Endothelial cell of umbilical vein (primary cell): ENCODE results near the gene SAMD14. TPM values are rescaled to one million over a fixed set of nuclear protein-coding genes. Genes with fewer than 3 reads are reported as not detected.

Experiments used
- BruUV-seq: library from RNA; stranded (reverse); fragments of 400-500 nt; replicated peaks from 2 replicates; lab custom pipeline; 2021; lab: Mats Ljungman, UMichigan
- CTCF ChIA-PET: fragments of 300-600, 350-600 bp; sonication (Branson Sonifier 250); formaldehyde crosslinking; loops from one replicate; lab custom pipeline; 2021; ENCODE audit warnings: antibody characterized with exemption, inconsistent platforms; lab: Charles Lee
- POLR2A ChIA-PET: fragments of 300-600, 350-600 bp; sonication (Branson Sonifier 250); formaldehyde crosslinking; loops from one replicate; lab custom pipeline; 2021; ENCODE audit warnings: antibody characterized with exemption, inconsistent platforms; lab: Charles Lee
- DNase-seq: peaks from one replicate; pipeline ENCODE4 v3.0.0-alpha.2; 2011; ENCODE audit warnings: low read depth, low spot score
- FAIRE-seq: peaks from 2 replicates; lab custom pipeline; 2011; peaks lifted over from hg19 to GRCh38; lab: Jason Lieb, UNC
- H2AFZ ChIP-seq: 2 replicates; pipeline ENCODE4 v1.6.0; 2012; ENCODE audit warnings: low read depth, low read length, control low read depth, inconsistent platforms
- H3K27ac ChIP-seq: 2 replicates; pipeline ENCODE4 v1.5.1; 2011; ENCODE audit warnings: low read depth, mild to moderate bottlenecking, control low read depth, low read length, moderate library complexity; ENCODE audit not compliant: insufficient read depth
- H3K27me3 ChIP-seq, 2 experiments: 2 replicates each; pipeline versions ENCODE4 v1.6.0 to v1.6.1; 2011; ENCODE audit warnings: low read length in 2 of 2, mixed read lengths in 1 of 2; ENCODE audit not compliant: control insufficient read depth in 2 of 2, insufficient read depth in 2 of 2
- H3K36me3 ChIP-seq, 2 experiments: 2 replicates in 1 of 2; 3 replicates in 1 of 2; pipeline ENCODE4 v1.5.1; 2011; ENCODE audit warnings: low read length in 2 of 2, mild to moderate bottlenecking in 1 of 2, moderate library complexity in 1 of 2; ENCODE audit not compliant: control insufficient read depth in 2 of 2, insufficient read depth in 2 of 2; ENCODE audit errors: extremely low read depth in 1 of 2
- H3K4me1 ChIP-seq: 3 replicates; pipeline ENCODE4 v1.5.1; 2011; ENCODE audit warnings: mild to moderate bottlenecking, low read length; ENCODE audit not compliant: control insufficient read depth, insufficient read depth; ENCODE audit errors: extremely low read depth
- H3K4me2 ChIP-seq: 2 replicates; pipeline ENCODE4 v1.6.1; 2011; ENCODE audit warnings: low read length, control low read depth, mixed read lengths; ENCODE audit not compliant: insufficient read depth
- H3K4me3 ChIP-seq, 3 experiments: fragments of 200-600 bp in 1 of 3; sonication (generic), shearing (Covaris generic) in 1 of 3; replicated peaks in 1 of 3; 2 replicates each; pipeline ENCODE4 v1.5.1; 2011 to 2016; ENCODE audit warnings: control low read depth in 3 of 3, low read length in 3 of 3, mild to moderate bottlenecking in 2 of 3, inconsistent platforms in 1 of 3, low read depth in 1 of 3, moderate library complexity in 1 of 3; ENCODE audit not compliant: insufficient read depth in 1 of 3
- H3K79me2 ChIP-seq: 2 replicates; pipeline ENCODE4 v1.6.0; 2012; ENCODE audit warnings: low read length, inconsistent platforms; ENCODE audit not compliant: control insufficient read depth, insufficient read depth
- H3K9ac ChIP-seq: replicated peaks from 2 replicates; pipeline ENCODE3; 2011; ENCODE audit warnings: low read length, control low read depth; ENCODE audit not compliant: insufficient read depth; ENCODE audit errors: extremely low read depth
- H3K9me1 ChIP-seq: replicated peaks from 3 replicates; pipeline ENCODE4 v1.6.0; 2011; ENCODE audit warnings: mild to moderate bottlenecking, low read length; ENCODE audit not compliant: control insufficient read depth, insufficient read depth; ENCODE audit errors: extremely low read depth
- H3K9me3 ChIP-seq: replicated peaks from 2 replicates; pipeline ENCODE4 v1.5.1; 2012; ENCODE audit warnings: low read length, inconsistent platforms; ENCODE audit not compliant: control insufficient read depth, insufficient read depth
- H4K20me1 ChIP-seq: replicated peaks from 2 replicates; pipeline ENCODE3; 2011; ENCODE audit warnings: mild to moderate bottlenecking, low read length; ENCODE audit not compliant: control insufficient read depth, insufficient read depth; ENCODE audit errors: extremely low read depth
- EZH2 ChIP-seq: IDR thresholded peaks from 2 replicates; pipeline ENCODE4 v1.6.1; 2012; ENCODE audit warnings: borderline replicate concordance, low read depth, mild to moderate bottlenecking, moderate library complexity, low read length, inconsistent platforms; ENCODE audit not compliant: severe bottlenecking
- FOS ChIP-seq: IDR thresholded peaks from 2 replicates; pipeline ENCODE4 v1.6.1; 2011; ENCODE audit warnings: mild to moderate bottlenecking, low read length, moderate library complexity, borderline replicate concordance; ENCODE audit not compliant: insufficient read depth
- GATA2 ChIP-seq: IDR thresholded peaks from 2 replicates; pipeline ENCODE4 v1.7.0; 2011; ENCODE audit warnings: low read depth, mild to moderate bottlenecking, moderate library complexity, mixed read lengths, low read length; ENCODE audit not compliant: insufficient read length, insufficient read depth
- JUN ChIP-seq: IDR thresholded peaks from 2 replicates; pipeline ENCODE4 v1.6.1; 2011; ENCODE audit warnings: borderline replicate concordance, low read depth; ENCODE audit not compliant: insufficient read length, insufficient read depth
- MYC ChIP-seq: IDR thresholded peaks from one replicate; pipeline ENCODE4 v1.6.1; 2011; ENCODE audit warnings: mild to moderate bottlenecking, low read depth, low read length
- POLR2A ChIP-seq: IDR thresholded peaks from 2 replicates; pipeline ENCODE4 v1.6.1; 2012; ENCODE audit warnings: low read depth, mild to moderate bottlenecking, control low read depth, low read length
- POLR2AphosphoS5 ChIP-seq: IDR thresholded peaks from 2 replicates; pipeline ENCODE4 v1.6.1; 2012; ENCODE audit warnings: low read depth, mild to moderate bottlenecking, control low read depth, low read length, moderate library complexity; ENCODE audit not compliant: insufficient read depth
- dilution Hi-C: fragments of 300-500 bp; cut with MboI; formaldehyde crosslinking; loops from one replicate; pipeline ENCODE4 v1.15.0; 2019; ENCODE audit warnings: low sequenced_read_pairs; ENCODE audit not compliant: extremely low pct_ligation_motif_present
- intact Hi-C: fragments of 100-400 bp; cut with micrococcal nuclease; formaldehyde crosslinking; loops from one replicate; pipeline ENCODE4 v1.10.0; 2022
- polyA plus RNA-seq, 4 experiments: library from polyadenylated mRNA; depleted of rRNA in 3 of 4; stranded (reverse) in 3 of 4; unstranded in 1 of 4; fragments of >200 nt; gene quantifications; 2 replicates each; pipeline versions ENCODE4 v1.2.1 to v1.2.3, GENCODE V29; 2011 to 2012; ENCODE audit warnings: missing spikeins in 1 of 4
- total RNA-seq: library from RNA; stranded (reverse); gene quantifications from 2 replicates; pipeline ENCODE4 v1.2.3, GENCODE V29; 2021
- TF ChIP-seq, protein P1 (sequence below), 2 donors: IDR thresholded peaks; 1 replicate in 1 of 2; 2 replicates in 1 of 2; pipeline ENCODE4 v1.5.1; 2011; ENCODE audit warnings: low read length in 2 of 2, mild to moderate bottlenecking in 2 of 2, moderate library complexity in 2 of 2, control low read depth in 1 of 2, inconsistent platforms in 1 of 2, low read depth in 1 of 2; ENCODE audit not compliant: insufficient read depth in 1 of 2; ENCODE audit errors: extremely low read depth in 1 of 2
- TF ChIP-seq, protein P2 (sequence below): IDR thresholded peaks from 2 replicates; pipeline ENCODE4 v1.6.1; 2011; ENCODE audit not compliant: insufficient read depth, insufficient read length

Gene SAMD14
- total and polyA plus RNA-seq, 2 donors (not counting 3 experiments of a cell fraction or from before 2014, with no cell fraction given): 6.8 to 15.6 TPM

DNA sequence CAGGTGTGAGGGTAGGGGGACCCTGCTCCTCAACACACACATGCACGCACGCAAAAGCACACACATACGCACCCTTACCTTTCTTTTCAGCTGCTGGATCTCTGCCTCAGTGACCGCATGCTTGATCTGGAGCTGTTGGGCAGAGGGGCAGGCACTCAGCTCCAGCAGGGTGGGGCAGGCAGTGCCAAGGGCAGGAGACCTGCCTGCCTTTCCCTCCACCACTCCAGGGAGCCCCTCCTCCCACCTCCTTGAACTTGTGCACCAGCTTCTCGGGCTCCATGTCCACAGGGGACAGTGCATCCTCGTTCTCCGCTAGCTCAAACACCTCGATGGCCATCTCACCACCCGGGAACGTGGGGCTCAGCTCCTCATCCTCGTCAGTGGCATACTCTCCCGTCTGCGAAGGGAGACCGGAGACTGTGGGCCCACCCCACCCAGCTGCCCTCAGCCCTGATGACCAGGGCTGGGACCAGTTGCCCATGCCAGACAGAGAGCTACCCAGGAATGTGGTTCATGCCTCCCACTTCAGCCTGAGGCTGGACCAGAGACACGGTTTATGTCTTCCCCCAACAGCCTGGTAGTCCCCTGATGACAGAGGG is 9.3 kb upstream of the SAMD14 start:
- dilution Hi-C loops (no loop called here), intact Hi-C loops (no loop called here)
- FAIRE-seq (no peak), DNase-seq (no peak)
- Histone ChIP-seq H4K20me1 (no peaks in the 10 kb centered on the region), H3K4me2 (no peak overlapping the region), H3K79me2 (peaks cover 20% of the 10 kb centered on the region), H3K27ac (no peak overlapping the region), H3K36me3 (peaks cover 22 to 76% of the 10 kb centered on the region in 2 experiments), H3K9ac (no peak overlapping the region), H3K27me3 (no peaks in the 10 kb centered on the region), H3K9me3 (no peaks in the 10 kb centered on the region), H3K9me1 (no peaks in the 10 kb centered on the region), H3K4me3 (no peak overlapping the region), H2AFZ (no peak overlapping the region), H3K4me1 (peaks cover 32% of the 10 kb centered on the region)
- BruUV-seq: no TSS peak
- ChIA-PET POLR2A (no interaction called here), CTCF (interaction anchor here (1.4 to 4.4 kb wide), 10 partner anchors 9 to 59 kb away, joined by 5 to 37 read pairs (median 15); partner anchors contain the start of genes PPP1R9B and SAMD14)
- TF ChIP-seq MYC (no peak), POLR2AphosphoS5 (no peak), GATA2 (no peak), POLR2A (no peak), JUN (no peak), FOS (no peak), EZH2 (no peak)
- TF ChIP-seq, protein P1, sequence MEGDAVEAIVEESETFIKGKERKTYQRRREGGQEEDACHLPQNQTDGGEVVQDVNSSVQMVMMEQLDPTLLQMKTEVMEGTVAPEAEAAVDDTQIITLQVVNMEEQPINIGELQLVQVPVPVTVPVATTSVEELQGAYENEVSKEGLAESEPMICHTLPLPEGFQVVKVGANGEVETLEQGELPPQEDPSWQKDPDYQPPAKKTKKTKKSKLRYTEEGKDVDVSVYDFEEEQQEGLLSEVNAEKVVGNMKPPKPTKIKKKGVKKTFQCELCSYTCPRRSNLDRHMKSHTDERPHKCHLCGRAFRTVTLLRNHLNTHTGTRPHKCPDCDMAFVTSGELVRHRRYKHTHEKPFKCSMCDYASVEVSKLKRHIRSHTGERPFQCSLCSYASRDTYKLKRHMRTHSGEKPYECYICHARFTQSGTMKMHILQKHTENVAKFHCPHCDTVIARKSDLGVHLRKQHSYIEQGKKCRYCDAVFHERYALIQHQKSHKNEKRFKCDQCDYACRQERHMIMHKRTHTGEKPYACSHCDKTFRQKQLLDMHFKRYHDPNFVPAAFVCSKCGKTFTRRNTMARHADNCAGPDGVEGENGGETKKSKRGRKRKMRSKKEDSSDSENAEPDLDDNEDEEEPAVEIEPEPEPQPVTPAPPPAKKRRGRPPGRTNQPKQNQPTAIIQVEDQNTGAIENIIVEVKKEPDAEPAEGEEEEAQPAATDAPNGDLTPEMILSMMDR (IDR thresholded peaks at IDR 0.05; ENCODE audit: extremely low read depth in 1 of 2, insufficient read depth in 1 of 2, low read depth in 1 of 2, low read length in 2 of 2): no peak
- TF ChIP-seq, protein P2, sequence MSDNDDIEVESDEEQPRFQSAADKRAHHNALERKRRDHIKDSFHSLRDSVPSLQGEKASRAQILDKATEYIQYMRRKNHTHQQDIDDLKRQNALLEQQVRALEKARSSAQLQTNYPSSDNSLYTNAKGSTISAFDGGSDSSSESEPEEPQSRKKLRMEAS: no peak
